Fibroblast of upper back skin (primary cell): Measurements from ENCODE around the gene GPR141.

Experiments used
- DNase-seq: peaks from one replicate; pipeline ENCODE4 v3.0.0-alpha.2; 2013

Gene GPR141

GRCh38 chr7:37683246-37684120, at the start of gene GPR141:
Gene GPR141 (plus strand): TSS chr7:37683766. CDS start chr7:37740394, 56,628 bp downstream.
- DNase-seq = no peak

- DNase-seq = no peak
Measured at GRCh38 chr7:37635346-37635745, 48.2 kb upstream of the GPR141 start.

GRCh38 chr7:37642028-37642540, 41.5 kb upstream of the GPR141 start:
- DNase-seq = no peak

- no peak for DNase-seq
Measured at GRCh38 chr7:37643876-37644275, 39.7 kb upstream of the GPR141 start.

GRCh38 chr7:37645282-37646050, 38.1 kb upstream of the GPR141 start:
- DNase-seq = no peak

- no peak for DNase-seq
Measured at GRCh38 chr7:37656913-37657530, 26.5 kb upstream of the GPR141 start.

GRCh38 chr7:37657816-37658215, 25.8 kb upstream of the GPR141 start:
- DNase-seq = no peak

GRCh38 chr7:37659971-37660565, 23.5 kb upstream of the GPR141 start:
- DNase-seq = no peak

- DNase-seq = no peak
Measured at GRCh38 chr7:37660614-37661013, 23.0 kb upstream of the GPR141 start.

GRCh38 chr7:37663693-37664092, 19.9 kb upstream of the GPR141 start:
- no peak for DNase-seq

- no peak for DNase-seq
Measured at GRCh38 chr7:37665352-37666022, 18.1 kb upstream of the GPR141 start.

GRCh38 chr7:37666026-37666799, 17.4 kb upstream of the GPR141 start:
- no peak for DNase-seq

GRCh38 chr7:37669818-37670217, 13.7 kb upstream of the GPR141 start:
- DNase-seq = no peak

- no peak for DNase-seq
Measured at GRCh38 chr7:37670436-37670835, 13.1 kb upstream of the GPR141 start.

- no peak for DNase-seq
Measured at GRCh38 chr7:37671876-37672275, 11.7 kb upstream of the GPR141 start.

- no peak for DNase-seq
Measured at GRCh38 chr7:37672926-37673325, 10.6 kb upstream of the GPR141 start.

- no peak for DNase-seq
Measured at GRCh38 chr7:37673523-37673922, 10.0 kb upstream of the GPR141 start.

- DNase-seq = no peak
Measured at GRCh38 chr7:37674531-37674930, 9.0 kb upstream of the GPR141 start.

- DNase-seq = no peak
Measured at GRCh38 chr7:37675749-37676148, 7.8 kb upstream of the GPR141 start.

- DNase-seq = no peak
Measured at GRCh38 chr7:37684927-37685326, 1.4 kb downstream of the GPR141 start.

- DNase-seq = no peak
Measured at GRCh38 chr7:37686556-37687345, 3.2 kb downstream of the GPR141 start.
